K562 (cell line): Measurements from ENCODE around the gene HOXD13. TPM values are rescaled to one million over a fixed set of nuclear protein-coding genes. Genes with fewer than 3 reads are reported as not detected.

ENCODE experiments used
- ATAC-seq: fragments of 200-7000 bp; cut with Tn5 transposase; 3 replicates; pipeline ENCODE4 v1.9.1; 2020; ENCODE audit warnings: moderate library complexity
- BruUV-seq: library from RNA; stranded (reverse); fragments of 400-500 nt; replicated peaks from 2 replicates; lab custom pipeline; 2021; lab: Mats Ljungman, UMichigan
- CTCF ChIA-PET: fragments of 300-600 bp; formaldehyde crosslinking; extraction: SDS; loops from one replicate; lab custom pipeline; 2021; ENCODE audit warnings: low intra/inter-chr PET ratio; lab: Yijun Ruan, JAX
- POLR2A ChIA-PET: fragments of 300-600, 350-650 bp; sonication (Branson Sonifier 250); formaldehyde crosslinking; extraction: SDS; loops from one replicate; lab custom pipeline; 2021; ENCODE audit warnings: antibody characterized with exemption, inconsistent platforms; lab: Yijun Ruan, JAX
- DNase-seq, 4 experiments: peaks; one replicate each; pipeline versions ENCODE4 v3.0.0 to v3.0.0-alpha.2; 2011 to 2018; ENCODE audit warnings: low spot score in 3 of 4, mixed read lengths in 3 of 4; ENCODE audit errors: extremely low read depth in 1 of 4
- FAIRE-seq: peaks from 2 replicates; lab custom pipeline; 2011; peaks lifted over from hg19 to GRCh38; lab: Jason Lieb, UNC
- H2AFZ ChIP-seq: 2 replicates; pipeline ENCODE4 v1.6.0; 2011; ENCODE audit warnings: low read depth, low read length, control low read depth, inconsistent platforms
- H3K27ac ChIP-seq: fragments of 200-600 bp; 3 replicates; pipeline ENCODE4 v1.8.0; 2011; ENCODE audit warnings: low read depth, mild to moderate bottlenecking, control low read depth, inconsistent platforms, low read length, moderate library complexity, mixed read lengths; ENCODE audit errors: extremely low read depth
- H3K27me3 ChIP-seq, 2 experiments: fragments of 300-600 bp in 1 of 2; 2 replicates in 1 of 2; 3 replicates in 1 of 2; pipeline versions ENCODE4 v1.6.0 to v1.8.0; 2011; ENCODE audit warnings: inconsistent platforms in 2 of 2, low read length in 2 of 2, mild to moderate bottlenecking in 1 of 2, mixed read lengths in 1 of 2, moderate library complexity in 1 of 2; ENCODE audit not compliant: control insufficient read depth in 2 of 2, insufficient read depth in 2 of 2
- H3K36me3 ChIP-seq: fragments of 300-600 bp; 3 replicates; pipeline ENCODE4 v1.8.0; 2011; ENCODE audit warnings: mild to moderate bottlenecking, low read length, inconsistent platforms; ENCODE audit not compliant: control insufficient read depth, insufficient read depth
- H3K4me1 ChIP-seq, 2 experiments: fragments of 200-600 bp in 1 of 2; replicated peaks in 1 of 2; 2 replicates in 1 of 2; 3 replicates in 1 of 2; pipeline versions ENCODE4 v1.5.1 to v1.8.0; 2011; ENCODE audit warnings: inconsistent platforms in 2 of 2, low read length in 2 of 2, mild to moderate bottlenecking in 1 of 2, mixed read lengths in 1 of 2, moderate library complexity in 1 of 2; ENCODE audit not compliant: control insufficient read depth in 2 of 2, insufficient read depth in 2 of 2
- H3K4me2 ChIP-seq: 2 replicates; pipeline ENCODE4 v1.6.1; 2011; ENCODE audit warnings: low read length, control low read depth, inconsistent platforms, mixed read lengths; ENCODE audit not compliant: insufficient read depth
- H3K4me3 ChIP-seq: fragments of 200-600 bp; sonication (generic), shearing (Covaris generic); 2 replicates; pipeline ENCODE4 v1.5.1; 2016; ENCODE audit warnings: control low read depth, inconsistent platforms
- H3K79me2 ChIP-seq: fragments of 200-600 bp; 3 replicates; pipeline ENCODE4 v1.8.0; 2011; ENCODE audit warnings: low read length, inconsistent platforms; ENCODE audit not compliant: control insufficient read depth, insufficient read depth
- H3K9ac ChIP-seq, 2 experiments: 2 replicates each; pipeline versions ENCODE4 v1.6.0 to v1.6.1; 2011; ENCODE audit warnings: low read depth in 2 of 2, low read length in 2 of 2, control low read depth in 1 of 2, inconsistent platforms in 1 of 2, mild to moderate bottlenecking in 1 of 2, mixed read lengths in 1 of 2; ENCODE audit not compliant: insufficient read depth in 1 of 2
- H3K9me1 ChIP-seq: one replicate; pipeline ENCODE4 v1.6.0; 2011; ENCODE audit warnings: inconsistent platforms, mild to moderate bottlenecking, low read length, moderate library complexity; ENCODE audit not compliant: control insufficient read depth, insufficient read depth
- H3K9me3 ChIP-seq: replicated peaks from 2 replicates; pipeline ENCODE4 v1.5.1; 2011; ENCODE audit warnings: low read depth, low read length, inconsistent platforms; ENCODE audit not compliant: control insufficient read depth, insufficient read depth
- H4K20me1 ChIP-seq: replicated peaks from 2 replicates; pipeline ENCODE4 v1.6.1; 2011; ENCODE audit warnings: low read length, inconsistent platforms, mixed read lengths; ENCODE audit not compliant: control insufficient read depth, insufficient read depth
- PCBP2 ChIP-seq: fragments of 200-400 bp; formaldehyde crosslinking; IDR thresholded peaks from 2 replicates; pipeline ENCODE4 v1.6.1; 2018; ENCODE audit warnings: low read length, low read depth, mild to moderate bottlenecking, moderate library complexity; ENCODE audit not compliant: poor library complexity, severe bottlenecking
- POLR3G ChIP-seq: IDR thresholded peaks from 2 replicates; pipeline ENCODE4 v1.6.1; 2011; ENCODE audit not compliant: insufficient read length, insufficient replicate concordance; ENCODE audit errors: extremely low read depth
- SIRT6 ChIP-seq: IDR thresholded peaks from one replicate; pipeline ENCODE4 v1.6.1; 2012; ENCODE audit warnings: low read depth, mild to moderate bottlenecking, control low read depth, inconsistent platforms, low read length, moderate library complexity
- U2AF1 ChIP-seq: fragments of 200-400 bp; formaldehyde crosslinking; optimal IDR thresholded peaks from 2 replicates; pipeline ENCODE3; 2017; ENCODE audit warnings: mild to moderate bottlenecking, low read depth, low read length, moderate library complexity
- ZEB2 ChIP-seq: fragments of 450-650 bp; IDR thresholded peaks from 2 replicates; pipeline ENCODE4 v1.6.1; 2016
- ZNF780A ChIP-seq: fragments of 250-450 bp; sonication (Bioruptor Pico); IDR thresholded peaks from 2 replicates; pipeline ENCODE4 v1.5.0; 2021; ENCODE audit warnings: mild to moderate bottlenecking
- ZNF830 ChIP-seq: fragments of 250-450 bp; sonication (Bioruptor Pico); IDR thresholded peaks from 2 replicates; pipeline ENCODE4 v1.5.0; 2021; ENCODE audit warnings: mild to moderate bottlenecking
- WGBS: fragments of 100-300 bp; shearing (Covaris generic); methylation state at CpG from one replicate; pipeline ENCODE4 v1.1.6; 2016; ENCODE audit warnings: low coverage, mixed read lengths; ENCODE audit not compliant: insufficient coverage; ENCODE audit errors: missing lambda C conversion rate; 5-methylcytosine and 5-hydroxymethylcytosine counted together
- in situ Hi-C: fragments of 300-500 bp; cut with MboI; formaldehyde crosslinking; loops from 4 replicates; pipeline ENCODE4 v1.15.0; 2018; ENCODE audit warnings: inconsistent platforms, mixed read lengths
- intact Hi-C: fragments of 100-400 bp; cut with micrococcal nuclease; formaldehyde crosslinking; loops from 2 replicates; pipeline ENCODE4 v1.14.2; 2022
- polyA plus RNA-seq, 8 experiments: library from polyadenylated mRNA; depleted of rRNA in 4 of 8; stranded (reverse) in 5 of 8; unstranded in 3 of 8; fragments of >200 nt; fragmentation: Nextera tagmentation in 2 of 8; fragmentation: Illumina TruSeq in 1 of 8; extraction: Ambion mirVana in 2 of 8; extraction: Trizol in 1 of 8; gene quantifications; 2 replicates each; pipeline versions ENCODE4 v1.2.1 to v1.2.3, GENCODE V29; 2011 to 2014; ENCODE audit warnings: inconsistent platforms in 1 of 8, missing spikeins in 1 of 8
- total RNA-seq, 7 experiments: library from RNA; depleted of rRNA in 6 of 7; stranded (reverse); fragments of >200 nt in 6 of 7; fragmentation: Illumina TruSeq in 2 of 7; extraction: Trizol in 2 of 7; gene quantifications; 2 replicates each; pipeline versions ENCODE4 v1.2.1 to v1.2.3, GENCODE V29; 2011 to 2021; ENCODE audit warnings: low replicate concordance in 1 of 7

HOXD13 gene
- total and polyA plus RNA-seq, 9 of the 15 experiments (the other 6 are each of a cell fraction or from before 2014, with no cell fraction given) = 0.03 to 0.04 TPM; not detected in 7

GRCh38 chr2:176105078-176105729 is 12.7 kb downstream of the HOXD13 start:
- in situ Hi-C loops = no loop called here
- no peak for FAIRE-seq
- WGBS = 13% methylated on average over 23 of the region's 25 CpGs
- Histone ChIP-seq H3K9ac (no peak overlapping the region), H3K27ac (no peak overlapping the region), H4K20me1 (peaks cover 4% of the 10 kb centered on the region; the same call in 1 of the 2 replicates), H3K27me3 (peaks cover 47 to 62% of the 10 kb centered on the region in 2 experiments), H3K4me3 (no peak overlapping the region), H2AFZ (no peak overlapping the region), H3K9me3 (no peaks in the 10 kb centered on the region), H3K79me2 (no peaks in the 10 kb centered on the region), H3K4me2 (no peak overlapping the region), H3K4me1 (peaks cover 0 to 11% of the 10 kb centered on the region in 2 experiments; a peak in 1 of 5 replicates), H3K9me1 (no peaks in the 10 kb centered on the region), H3K36me3 (no peaks in the 10 kb centered on the region)
- no peak for TF ChIP-seq SIRT6
- TF ChIP-seq U2AF1 = no peak
- no peak for TF ChIP-seq POLR3G
- TF ChIP-seq PCBP2 = no peak
- TF ChIP-seq ZNF830 = no peak
- TF ChIP-seq ZEB2 = no peak
- no peak for TF ChIP-seq ZNF780A (CRISPR knock-in tag)
- intact Hi-C loops = no loop called here
- ChIA-PET CTCF (no interaction called here), POLR2A (no interaction called here)
- BruUV-seq = no TSS peak
- no peak for ATAC-seq
- no peak for DNase-seq
